Psoas muscle (tissue), 8 donors: Measurements from ENCODE around the gene ADCY9. TPM values are rescaled to one million over a fixed set of nuclear protein-coding genes. Genes with fewer than 3 reads are reported as not detected.

Source experiments
- ATAC-seq, 4 donors: fragments of 200-7000 bp; cut with Tn5 transposase; one replicate each; pipeline ENCODE4 v1.9.1; 2020; ENCODE audit warnings: moderate library complexity in 3 of 4, mild to moderate bottlenecking in 2 of 4
- DNase-seq, 2 donors: peaks; one replicate each; pipeline ENCODE4 v3.0.0-alpha.2; 2020
- H3K27ac ChIP-seq: fragments of 200-600 bp; one replicate; pipeline ENCODE4 v1.8.0; 2022
- H3K27me3 ChIP-seq, 3 donors: fragments of 200-600 bp in 1 of 3; one replicate each; pipeline versions ENCODE4 v1.6.1 to v1.8.0; 2013 to 2022; ENCODE audit warnings: low read length in 2 of 3, mild to moderate bottlenecking in 2 of 3, moderate library complexity in 1 of 3; ENCODE audit not compliant: insufficient read depth in 3 of 3
- H3K36me3 ChIP-seq, 2 donors: fragments of 200-600 bp in 1 of 2; one replicate each; pipeline versions ENCODE4 v1.6.1 to v1.8.0; 2013 to 2022; ENCODE audit warnings: low read depth in 1 of 2, mild to moderate bottlenecking in 1 of 2, moderate library complexity in 1 of 2; ENCODE audit not compliant: insufficient read depth in 1 of 2
- H3K4me1 ChIP-seq: fragments of 200-600 bp; one replicate; pipeline ENCODE4 v1.8.0; 2022
- H3K4me3 ChIP-seq: fragments of 200-600 bp; one replicate; pipeline ENCODE4 v1.8.0; 2022; ENCODE audit warnings: mild to moderate bottlenecking
- H3K9me3 ChIP-seq: fragments of 200-600 bp; one replicate; pipeline ENCODE4 v1.8.0; 2022
- WGBS, 3 donors: extraction: QIAGEN DNeasy Blood & Tissue Kit; methylation state at CpG; one replicate each; pipeline versions ENCODE4 v1.1.6 to v1.1.7; 2013; 5-methylcytosine and 5-hydroxymethylcytosine counted together
- intact Hi-C, 2 donors: fragments of 100-400 bp; cut with DNase I; formaldehyde crosslinking; loops; one replicate each; pipeline versions ENCODE4 v1.11.0 to v1.14.2; 2022
- polyA plus RNA-seq, 3 donors: library from polyadenylated mRNA; stranded (reverse); fragments of 200-250 nt; gene quantifications; one replicate each; pipeline ENCODE4 v1.2.3, GENCODE V29; 2013
- total RNA-seq, 4 donors: library from RNA; stranded (reverse); fragmentation: NEBNext Ultra II Directional in 2 of 4; extraction: Animal tissue kit (Norgen Biotek cat#: 25700) in 2 of 4; gene quantifications; one replicate each; pipeline versions ENCODE4 v1.2.1 to v1.2.4, GENCODE V29; 2021 to 2023
- TF ChIP-seq, protein P1 (sequence below): fragments of 200-600 bp; IDR thresholded peaks from one replicate; pipeline ENCODE4 v1.8.0; 2022; ENCODE audit warnings: antibody characterized with exemption
- donor health status: healthy with polysubstance abuse.
- donor health status: DM: no; HTN: no; CAD: no; lungs with moderate emphysema.
- donor health status: Bipolar disorder and iron deficiency.
- donor health status: healthy.
- donor health status: DM: yes; HTN: yes; CAD: no.
- donor health status: DM: no; HTN: no; CAD: no.
- donor health status: DM: no; HTN: no; CAD: no.
- donor health status: DM: yes; HTN: yes; CAD: no.

Gene ADCY9
- total and polyA plus RNA-seq, 7 donors, result 9.0 to 134 (median 44.9) TPM

DNA sequence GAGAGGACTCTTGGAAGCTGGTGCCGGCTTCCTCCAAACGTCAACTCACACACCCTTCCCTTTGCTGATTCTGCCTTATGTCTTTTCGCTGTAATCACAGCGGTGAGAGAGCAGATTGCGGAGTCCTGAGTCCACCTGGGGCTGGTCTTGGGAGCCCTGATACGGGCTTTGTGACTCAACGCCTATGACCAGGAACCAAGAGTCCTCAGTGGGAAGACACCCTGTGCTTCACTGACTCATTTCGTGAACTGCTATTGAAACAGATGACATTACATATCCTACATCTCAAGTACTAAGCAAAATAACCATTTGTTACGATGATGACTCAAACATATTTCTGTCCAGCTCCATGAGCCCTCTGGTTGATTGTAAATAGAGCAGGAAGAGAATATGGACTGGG, 145.0 kb downstream of the ADCY9 start:
- ATAC-seq (peak in 1 of 4 donors; percentile 30), DNase-seq (peak in 1 of 2 donors; percentile 13)
- no peak overlapping the region for H3K27ac ChIP-seq
- intact Hi-C loops, result no loop called here
- WGBS, 3 donors, result 91 to 92% (median 91%) methylated on average over 9 of the region's 9 CpGs
- H3K9me3 ChIP-seq, result no peaks in the 10 kb centered on the region
- no peak overlapping the region for H3K4me3 ChIP-seq
- no peaks in the 10 kb centered on the region for H3K27me3 ChIP-seq
- no peaks in the 10 kb centered on the region for H3K4me1 ChIP-seq
- TF ChIP-seq, protein P1, sequence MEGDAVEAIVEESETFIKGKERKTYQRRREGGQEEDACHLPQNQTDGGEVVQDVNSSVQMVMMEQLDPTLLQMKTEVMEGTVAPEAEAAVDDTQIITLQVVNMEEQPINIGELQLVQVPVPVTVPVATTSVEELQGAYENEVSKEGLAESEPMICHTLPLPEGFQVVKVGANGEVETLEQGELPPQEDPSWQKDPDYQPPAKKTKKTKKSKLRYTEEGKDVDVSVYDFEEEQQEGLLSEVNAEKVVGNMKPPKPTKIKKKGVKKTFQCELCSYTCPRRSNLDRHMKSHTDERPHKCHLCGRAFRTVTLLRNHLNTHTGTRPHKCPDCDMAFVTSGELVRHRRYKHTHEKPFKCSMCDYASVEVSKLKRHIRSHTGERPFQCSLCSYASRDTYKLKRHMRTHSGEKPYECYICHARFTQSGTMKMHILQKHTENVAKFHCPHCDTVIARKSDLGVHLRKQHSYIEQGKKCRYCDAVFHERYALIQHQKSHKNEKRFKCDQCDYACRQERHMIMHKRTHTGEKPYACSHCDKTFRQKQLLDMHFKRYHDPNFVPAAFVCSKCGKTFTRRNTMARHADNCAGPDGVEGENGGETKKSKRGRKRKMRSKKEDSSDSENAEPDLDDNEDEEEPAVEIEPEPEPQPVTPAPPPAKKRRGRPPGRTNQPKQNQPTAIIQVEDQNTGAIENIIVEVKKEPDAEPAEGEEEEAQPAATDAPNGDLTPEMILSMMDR, result no peak
- peaks cover 0 to 64% of the 10 kb centered on the region in 2 donors for H3K36me3 ChIP-seq

DNA sequence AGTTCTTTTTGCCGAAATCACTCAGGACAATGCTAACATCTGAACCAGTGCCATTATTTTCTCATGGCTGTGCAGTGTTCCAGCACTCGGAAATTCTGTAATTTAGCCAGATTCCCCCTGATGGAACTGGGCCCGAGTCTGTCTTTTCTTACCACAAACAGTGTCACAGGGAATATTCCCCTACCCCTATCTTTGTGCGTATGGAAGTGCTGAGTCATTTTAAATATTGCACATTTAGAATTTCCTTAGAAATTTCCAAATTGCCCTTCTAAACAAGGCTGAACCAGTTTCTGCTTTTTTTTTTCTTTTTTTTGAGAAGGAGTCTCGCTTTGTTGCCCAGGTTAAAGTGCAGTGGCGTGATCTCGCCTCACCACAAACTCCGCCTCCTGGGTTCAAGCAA, 147.7 kb downstream of the ADCY9 start:
- no peak for ATAC-seq
- Histone ChIP-seq H3K9me3 (no peaks in the 10 kb centered on the region), H3K27ac (peak overlapping the region; percentile 2), H3K4me1 (no peaks in the 10 kb centered on the region), H3K27me3 (no peaks in the 10 kb centered on the region), H3K4me3 (no peak overlapping the region), H3K36me3 (peaks cover 0 to 56% of the 10 kb centered on the region in 2 donors)
- 87 to 93% (median 91%) methylated on average over 8 of the region's 8 CpGs for WGBS, 3 donors
- no peak for DNase-seq
- intact Hi-C loops, result no loop called here
- TF ChIP-seq, protein P1, result no peak

DNA sequence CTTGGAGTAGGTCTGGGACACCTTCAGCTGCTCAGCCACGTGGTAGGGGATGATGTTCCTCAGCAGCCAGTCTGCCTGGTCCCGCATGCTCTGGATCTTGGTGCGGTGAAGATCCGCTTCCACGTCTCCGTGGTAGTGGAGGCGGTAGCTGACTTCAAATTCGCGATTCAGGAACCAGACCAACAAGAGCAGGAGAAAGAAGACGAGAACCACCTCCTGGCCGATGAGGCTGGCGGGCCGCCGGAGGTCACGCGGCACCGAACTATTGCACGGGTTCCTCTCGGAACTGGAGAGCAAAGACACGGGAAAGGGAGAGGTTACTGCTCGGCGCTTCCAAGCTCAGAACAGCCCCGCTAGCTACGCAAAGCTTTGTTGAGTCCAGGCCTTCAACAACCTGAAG, 149.6 kb downstream of the ADCY9 start:
- TF ChIP-seq, protein P1, result no peak
- Histone ChIP-seq H3K36me3 (peaks cover 0 to 40% of the 10 kb centered on the region in 2 donors), H3K9me3 (no peaks in the 10 kb centered on the region), H3K27me3 (no peaks in the 10 kb centered on the region), H3K4me3 (no peak overlapping the region), H3K4me1 (peaks cover 12% of the 10 kb centered on the region), H3K27ac (no peak overlapping the region)
- DNase-seq (no peak), ATAC-seq (no peak)
- intact Hi-C loops, result no loop called here
- 98% methylated on average over 24 of the region's 24 CpGs for WGBS, 3 donors

DNA sequence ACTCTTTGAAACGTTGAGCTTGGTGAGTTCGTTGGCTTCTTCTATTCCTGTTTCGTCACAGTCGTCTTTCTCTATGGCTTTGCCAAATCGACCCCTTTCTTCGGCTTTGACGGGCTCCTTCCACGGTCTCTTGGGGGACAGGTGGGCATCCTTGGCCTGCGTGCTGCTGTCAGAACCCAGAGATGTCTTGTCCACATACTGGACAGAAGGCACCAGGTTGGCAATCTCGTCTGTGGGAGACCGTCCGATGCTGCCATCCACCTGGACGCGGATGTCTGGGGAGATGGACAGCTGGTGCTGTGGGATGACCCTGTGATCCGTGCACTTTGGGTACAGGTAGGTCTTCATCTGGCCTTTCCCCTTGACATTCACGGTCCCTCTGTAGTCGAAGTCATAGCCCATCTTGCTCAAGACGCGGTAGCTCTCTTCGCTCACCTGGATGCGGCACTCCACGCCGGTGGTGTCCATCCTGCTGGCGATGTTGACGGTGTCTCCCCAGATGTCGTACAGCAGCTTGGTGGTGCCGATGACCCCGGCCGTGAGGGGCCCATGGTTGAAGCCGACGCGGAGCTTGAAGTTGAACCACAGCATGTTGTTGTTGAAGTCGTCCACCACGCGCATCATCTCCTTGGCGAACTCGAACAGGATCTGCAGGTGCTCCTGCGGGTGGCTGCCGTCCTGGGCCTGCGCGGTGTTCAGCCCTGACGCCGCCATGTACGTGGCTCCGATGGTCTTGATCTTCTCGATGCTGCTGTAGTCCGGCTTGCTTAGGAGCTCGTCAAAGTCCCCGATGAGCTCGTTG, 150.3 kb downstream of the ADCY9 start:
- H3K27ac ChIP-seq, result no peak overlapping the region
- H3K9me3 ChIP-seq, result no peaks in the 10 kb centered on the region
- H3K27me3 ChIP-seq, result no peaks in the 10 kb centered on the region
- H3K4me3 ChIP-seq, result no peak overlapping the region
- DNase-seq, result no peak
- TF ChIP-seq, protein P1, result no peak
- intact Hi-C loops, result no loop called here
- 96 to 97% (median 96%) methylated on average over 50 of the region's 50 CpGs for WGBS, 3 donors
- peaks cover 0 to 33% of the 10 kb centered on the region in 2 donors for H3K36me3 ChIP-seq
- H3K4me1 ChIP-seq, result peaks cover 17% of the 10 kb centered on the region
- ATAC-seq, result no peak
